HG03439 (cell line): ENCODE measurements around the gene SLC29A3.

ENCODE experiments used
- ATAC-seq: cut with Tn5 transposase; IDR thresholded peaks from one replicate; pipeline ENCODE4 v1.9.1; 2021; ENCODE audit warnings: mild to moderate bottlenecking, moderate library complexity; ENCODE audit not compliant: unreplicated experiment

Gene SLC29A3

DNA sequence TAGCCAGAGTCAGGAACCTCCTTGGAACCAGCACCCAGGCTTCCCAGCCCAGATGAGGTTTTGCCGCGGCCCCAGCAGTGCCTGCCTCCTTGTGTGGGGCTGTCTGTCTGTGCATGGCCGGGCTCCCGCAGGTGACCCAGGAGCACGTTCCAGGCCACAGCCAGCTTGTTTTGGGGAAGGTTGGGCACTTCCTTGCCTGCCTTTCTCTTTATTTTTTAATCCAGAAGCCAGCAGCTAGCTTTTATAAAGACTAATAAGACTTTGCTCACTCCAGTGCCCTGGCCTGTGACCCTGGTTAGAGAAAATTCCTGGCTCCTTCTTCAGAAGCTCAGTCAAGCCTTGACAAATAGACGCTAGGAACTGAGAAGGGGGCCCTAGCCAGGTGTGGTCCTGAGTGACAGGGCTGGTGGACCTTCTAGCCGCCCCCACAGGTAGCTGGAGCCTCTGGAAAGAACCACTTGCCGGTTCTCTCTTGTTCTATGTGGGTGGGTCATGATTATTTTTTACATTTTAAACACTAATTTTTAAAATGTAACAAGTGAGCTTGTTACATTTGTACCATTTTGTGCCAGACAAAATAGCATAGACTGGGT lies 837 bp downstream of the SLC29A3 start:
- ATAC-seq = no peak

DNA sequence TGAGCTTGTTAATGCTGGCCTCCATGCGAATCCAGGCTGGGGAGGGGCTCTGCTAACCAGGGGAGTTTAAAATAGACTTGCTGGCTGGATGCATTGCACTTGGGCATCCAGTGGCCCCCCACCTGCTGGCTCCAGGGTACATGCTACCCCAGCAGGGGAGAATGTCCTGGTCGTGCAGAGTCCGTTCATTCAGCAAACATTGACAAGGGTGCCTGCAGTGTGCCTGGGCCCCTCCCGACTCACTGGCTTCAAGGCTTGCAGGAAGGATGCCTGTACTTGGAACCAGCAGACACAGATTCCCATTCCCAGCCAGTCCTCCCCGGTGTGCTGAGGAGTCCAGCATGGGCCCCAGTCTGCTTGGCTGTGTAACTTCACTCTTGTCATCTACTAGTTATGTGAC lies 1.5 kb downstream of the SLC29A3 start:
- no peak for ATAC-seq

DNA sequence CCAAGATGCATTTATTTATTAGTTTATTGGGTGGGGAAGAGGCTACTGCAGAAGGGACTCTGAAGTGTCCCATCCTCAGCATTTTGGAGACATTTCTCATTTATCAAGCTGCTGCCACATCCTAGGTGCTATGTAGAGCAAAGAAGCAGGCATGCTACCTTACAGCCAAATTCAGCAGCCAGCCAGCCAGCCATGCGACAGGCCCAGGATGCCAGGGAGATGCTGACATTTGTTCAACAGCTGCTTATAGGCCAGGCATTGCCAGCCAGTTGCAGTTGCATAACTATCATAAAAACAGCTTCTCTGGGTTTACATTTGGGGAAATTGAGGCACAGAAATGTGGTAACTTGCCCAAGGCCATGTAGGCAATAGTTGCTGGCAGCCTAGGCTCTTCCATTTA lies 2.3 kb downstream of the SLC29A3 start:
- no peak for ATAC-seq

DNA sequence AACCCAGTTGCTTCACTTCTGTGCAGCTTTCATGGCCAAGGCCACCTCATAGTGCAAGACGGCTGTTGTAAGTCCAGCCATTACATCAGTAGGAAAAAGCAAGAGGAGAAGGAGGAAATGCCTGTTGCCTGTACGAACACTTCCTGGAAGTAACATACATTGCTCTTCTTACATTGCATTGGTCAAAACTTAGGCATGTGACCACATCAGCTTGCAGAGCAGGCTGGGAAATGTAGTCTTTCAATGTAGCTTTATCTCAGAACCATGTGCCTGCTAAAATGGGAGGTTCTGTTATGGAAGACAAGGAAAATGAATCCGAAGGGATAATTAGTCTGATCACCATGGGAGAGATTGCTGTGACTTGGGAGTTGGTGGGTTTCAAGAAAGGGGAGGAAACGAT lies 4.3 kb downstream of the SLC29A3 start:
- ATAC-seq = no peak

DNA sequence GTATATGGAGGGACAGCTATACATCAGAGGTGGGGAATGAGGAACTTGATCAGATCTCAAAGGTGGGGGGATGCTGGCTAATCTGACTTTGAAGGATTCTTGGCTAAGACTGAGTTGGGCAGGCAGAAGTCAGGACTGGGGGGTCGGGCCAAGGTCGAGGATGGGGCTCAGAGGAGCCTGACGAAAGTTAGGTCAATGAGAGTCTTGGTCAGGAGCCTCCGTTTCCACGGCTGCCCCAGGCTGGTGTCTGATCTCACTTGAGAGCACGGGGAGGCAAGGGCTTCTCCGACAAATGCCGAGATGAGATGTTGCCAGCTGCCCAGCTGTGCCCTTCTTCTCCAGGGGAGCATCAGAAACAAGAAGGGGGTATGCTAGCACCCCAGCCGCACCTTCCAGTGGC lies 5.7 kb downstream of the SLC29A3 start:
- no peak for ATAC-seq

DNA sequence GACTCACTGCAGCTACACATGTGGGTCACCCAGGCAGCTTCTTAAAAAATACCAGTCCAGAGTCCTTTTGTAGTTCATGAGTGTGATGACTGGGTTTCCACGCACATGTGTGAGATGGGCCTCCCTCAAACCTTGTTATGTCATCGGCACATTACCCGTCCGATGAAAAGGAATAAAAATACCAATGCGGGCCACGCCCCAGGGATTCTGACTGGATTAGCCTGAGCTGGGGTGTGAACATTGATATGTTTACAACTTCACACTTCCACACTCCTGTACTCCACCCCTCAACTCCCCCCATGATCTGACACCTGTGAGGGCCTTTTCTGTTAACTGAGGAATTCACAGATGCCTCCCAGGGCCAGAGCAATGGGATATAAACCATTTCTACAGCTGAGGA lies 6.2 kb downstream of the SLC29A3 start:
- ATAC-seq = no peak

DNA sequence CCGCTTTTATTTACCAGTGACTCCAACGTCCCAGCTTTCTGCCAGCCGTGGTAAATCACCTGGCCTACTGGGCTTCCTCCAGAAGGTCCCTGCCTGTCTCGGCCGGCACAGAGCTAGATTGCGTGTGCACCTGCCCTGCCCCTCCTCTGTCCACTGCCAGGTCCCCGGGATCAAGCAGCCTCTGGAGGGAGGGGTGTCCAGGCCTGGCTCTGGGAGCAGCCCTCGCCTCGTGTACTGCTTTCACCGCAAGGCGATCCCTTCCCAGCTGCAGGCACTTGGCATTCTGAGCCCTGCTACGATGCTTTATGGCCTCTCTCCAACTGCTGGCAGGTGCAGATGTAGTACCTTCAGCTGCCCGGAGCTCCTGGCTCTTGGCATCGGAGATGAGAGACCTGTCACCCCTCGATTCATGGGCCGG lies 7.4 kb downstream of the SLC29A3 start:
- no peak for ATAC-seq

DNA sequence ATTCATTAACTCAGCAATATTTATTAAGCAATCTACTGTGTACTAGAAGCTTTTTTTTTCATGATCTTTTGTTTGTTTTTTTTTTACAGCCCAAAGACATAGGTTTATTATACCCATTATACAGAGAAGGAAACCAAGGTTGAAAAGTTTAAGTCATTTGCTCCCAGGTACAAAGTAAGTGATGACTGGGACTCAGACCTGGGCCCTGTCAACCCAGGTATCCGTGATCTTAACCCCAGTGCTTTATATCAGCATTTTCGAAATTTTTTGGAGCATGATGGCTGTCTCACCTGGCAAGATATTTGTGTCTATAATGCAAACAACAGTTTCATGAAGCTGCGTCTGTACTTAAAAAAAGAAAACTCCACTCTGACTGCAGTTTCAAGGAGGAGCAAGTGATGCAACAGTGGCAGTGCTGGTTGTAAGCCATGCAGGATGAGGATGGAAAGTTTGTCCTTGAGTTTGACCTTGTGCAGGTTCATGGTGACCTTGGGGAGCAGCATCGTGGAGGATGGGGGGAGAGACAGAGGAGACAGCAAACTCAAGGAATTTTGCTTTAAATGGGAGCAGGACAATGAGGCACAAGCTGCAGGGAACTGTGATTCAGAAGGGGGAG lies 11.8 kb downstream of the SLC29A3 start:
- ATAC-seq = no peak

DNA sequence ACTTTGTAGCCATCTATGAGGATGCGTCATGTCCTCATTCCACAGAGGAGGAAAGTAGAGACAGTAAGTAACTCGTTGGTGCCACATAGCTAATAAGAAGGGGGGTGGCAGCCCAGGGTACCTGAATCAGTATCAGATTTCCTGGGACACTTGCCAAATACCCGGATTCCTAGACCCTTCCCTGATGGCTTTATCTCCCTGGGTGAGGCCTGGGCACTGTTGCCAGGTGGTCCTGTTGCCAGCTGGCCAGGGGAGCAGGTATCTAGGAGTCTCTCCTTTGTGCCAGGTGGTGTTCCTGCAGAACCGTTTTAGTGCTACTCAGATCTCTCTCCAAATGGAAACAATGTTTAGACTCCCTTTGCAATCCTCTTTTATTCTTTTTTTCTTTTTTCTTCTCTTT lies 12.7 kb downstream of the SLC29A3 start:
- ATAC-seq = no peak

DNA sequence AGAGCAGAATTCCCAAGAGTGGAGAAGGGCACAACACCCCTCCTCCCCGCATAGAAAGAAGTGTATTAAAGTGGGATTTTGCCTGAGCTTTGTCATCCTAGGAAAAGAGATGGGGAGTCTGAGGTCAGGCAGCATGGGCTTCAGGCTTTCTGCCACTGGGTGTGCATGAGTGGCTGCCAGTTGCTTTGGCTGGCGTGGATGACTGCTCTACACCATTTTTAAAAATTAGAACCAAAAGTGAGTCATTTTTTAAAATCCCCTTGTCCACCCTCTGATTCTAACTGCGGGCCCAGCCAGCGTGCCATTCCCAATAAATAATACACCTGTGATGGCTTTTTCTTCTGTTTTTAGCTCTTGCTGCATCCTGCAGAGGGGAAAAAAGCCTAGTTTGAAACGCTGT lies 13.4 kb downstream of the SLC29A3 start:
- ATAC-seq = no peak

DNA sequence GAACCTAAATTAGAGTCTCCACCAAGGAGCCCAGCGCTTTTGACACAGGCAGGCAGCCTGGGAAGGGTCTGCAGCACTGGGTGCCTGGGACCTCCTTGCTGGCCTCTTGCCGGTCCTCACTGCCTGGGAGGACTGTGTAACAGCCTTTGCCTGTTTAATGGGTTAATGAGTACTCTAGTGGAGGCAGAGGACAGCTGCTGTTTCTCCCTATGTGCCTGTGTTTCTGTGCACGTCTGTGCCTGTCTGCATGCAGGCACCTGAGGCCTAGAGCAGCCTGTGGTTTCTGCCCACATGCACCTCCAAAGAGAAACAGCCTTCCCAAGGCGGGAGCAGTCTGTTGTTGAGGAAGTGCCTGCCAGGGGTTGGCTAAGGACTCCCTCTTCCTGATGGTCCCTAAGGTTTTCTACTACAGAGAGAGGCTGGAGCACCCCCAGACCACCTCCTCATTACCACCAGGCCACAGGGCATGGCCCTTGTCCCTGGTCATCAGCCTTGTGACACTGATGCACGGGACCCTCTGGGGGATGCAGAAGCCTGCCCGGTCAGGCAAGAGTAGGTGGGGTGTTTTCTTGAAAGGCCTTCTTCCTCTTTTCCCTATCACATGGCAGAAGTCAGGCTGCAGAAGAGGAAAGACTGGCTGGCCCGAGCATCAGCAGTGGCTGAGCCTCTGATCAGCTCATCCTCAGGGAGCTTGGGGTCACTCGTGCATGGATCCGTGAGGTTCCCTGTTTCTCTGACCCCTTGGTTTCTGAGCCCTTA lies 14.2 kb downstream of the SLC29A3 start:
- no peak for ATAC-seq

DNA sequence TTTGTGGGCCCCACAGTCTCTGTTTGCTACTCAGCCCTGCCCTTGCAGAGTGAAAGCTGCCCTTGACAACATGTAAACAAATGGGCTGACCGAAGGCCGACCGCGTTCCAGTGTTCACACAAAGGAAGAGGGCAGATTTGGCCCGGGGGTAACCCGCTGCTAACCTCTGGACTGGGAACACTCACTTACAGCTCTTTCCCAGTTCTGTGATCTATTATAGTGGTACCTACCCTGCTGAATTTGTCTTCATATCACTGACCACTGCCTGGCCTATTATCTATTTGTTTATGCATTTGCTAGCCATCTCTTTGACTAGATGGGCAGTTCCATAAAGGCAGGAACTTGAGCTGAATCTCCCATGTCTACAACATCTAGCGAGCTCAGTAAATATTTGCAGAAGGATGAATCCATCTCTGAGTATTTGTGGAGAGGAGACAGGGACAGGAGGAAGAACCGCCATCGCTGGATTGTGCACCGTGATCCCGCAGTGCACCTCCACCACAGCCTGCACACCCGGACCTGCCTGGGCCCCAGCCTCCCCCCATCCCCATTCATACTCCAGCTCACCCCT lies 15.2 kb downstream of the SLC29A3 start:
- no peak for ATAC-seq

DNA sequence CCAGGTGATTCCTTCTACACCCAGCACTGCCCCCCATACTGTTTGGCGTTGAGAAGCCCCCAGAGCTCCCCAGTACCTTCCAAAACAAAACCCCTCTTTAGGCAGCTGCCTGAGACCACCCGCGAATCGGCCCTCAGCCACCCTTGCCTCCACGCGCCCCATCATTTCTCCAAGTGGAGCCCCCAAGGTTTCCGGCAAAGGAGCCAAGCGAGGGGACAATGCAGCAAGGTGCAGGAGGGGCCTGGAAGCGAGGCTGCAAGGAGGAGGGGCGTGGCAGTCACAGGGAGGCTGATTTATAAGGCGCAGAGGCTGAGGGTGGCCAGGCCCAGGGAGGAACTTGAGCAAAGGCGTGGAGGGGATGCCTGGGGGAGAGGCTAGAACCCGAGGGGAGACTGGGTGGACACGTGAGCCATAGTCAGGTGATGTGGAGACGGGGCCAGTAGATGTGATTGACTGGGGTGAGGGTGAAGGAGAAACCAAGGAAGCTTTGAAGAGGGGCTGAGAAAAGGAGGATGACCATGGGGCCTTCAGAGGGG lies 16.2 kb downstream of the SLC29A3 start:
- ATAC-seq = no peak

DNA sequence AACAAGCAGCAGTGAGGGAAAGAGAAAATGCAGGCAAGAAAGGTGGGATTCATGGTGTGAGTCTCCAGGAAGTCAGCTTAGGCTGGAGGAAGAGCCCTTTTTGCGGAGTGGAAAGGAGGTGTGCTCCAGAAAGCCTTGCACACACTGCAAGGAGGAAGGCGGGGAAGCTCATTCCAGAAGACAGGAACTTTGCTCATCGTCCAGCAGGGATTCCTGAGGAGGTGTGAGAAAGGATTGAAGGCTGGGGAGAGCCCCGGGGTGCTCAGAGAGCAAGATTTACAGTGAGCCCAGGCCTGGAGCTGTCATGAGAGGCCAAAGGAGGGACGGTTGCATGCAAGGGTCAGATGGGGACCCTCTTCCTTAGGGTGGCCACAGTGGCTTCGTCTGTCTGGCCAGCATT lies 17.6 kb downstream of the SLC29A3 start:
- no peak for ATAC-seq

DNA sequence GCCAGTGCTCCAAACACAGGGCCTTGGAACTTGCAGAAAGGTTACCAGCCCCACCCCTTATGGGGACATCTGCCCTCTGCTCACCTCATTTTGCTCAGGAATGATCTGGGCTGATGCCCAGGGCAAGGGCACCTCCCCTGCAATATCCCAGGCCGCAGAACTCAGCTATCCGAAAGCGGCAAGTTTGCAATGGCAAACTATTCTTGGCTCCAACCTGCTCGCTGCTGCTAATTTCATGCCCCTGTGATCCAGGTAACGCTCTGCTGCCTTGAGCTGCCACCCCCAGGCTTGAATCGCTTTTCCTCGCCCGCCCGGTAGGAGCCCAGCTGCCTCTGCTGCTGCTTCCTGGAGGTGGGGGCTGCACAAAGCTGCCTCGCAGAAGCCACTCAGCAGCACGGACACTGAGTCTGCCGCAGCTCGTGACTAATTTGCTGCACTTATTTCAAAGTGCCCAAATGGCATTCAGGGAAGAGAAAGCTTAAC lies 18.2 kb downstream of the SLC29A3 start:
- ATAC-seq = no peak

DNA sequence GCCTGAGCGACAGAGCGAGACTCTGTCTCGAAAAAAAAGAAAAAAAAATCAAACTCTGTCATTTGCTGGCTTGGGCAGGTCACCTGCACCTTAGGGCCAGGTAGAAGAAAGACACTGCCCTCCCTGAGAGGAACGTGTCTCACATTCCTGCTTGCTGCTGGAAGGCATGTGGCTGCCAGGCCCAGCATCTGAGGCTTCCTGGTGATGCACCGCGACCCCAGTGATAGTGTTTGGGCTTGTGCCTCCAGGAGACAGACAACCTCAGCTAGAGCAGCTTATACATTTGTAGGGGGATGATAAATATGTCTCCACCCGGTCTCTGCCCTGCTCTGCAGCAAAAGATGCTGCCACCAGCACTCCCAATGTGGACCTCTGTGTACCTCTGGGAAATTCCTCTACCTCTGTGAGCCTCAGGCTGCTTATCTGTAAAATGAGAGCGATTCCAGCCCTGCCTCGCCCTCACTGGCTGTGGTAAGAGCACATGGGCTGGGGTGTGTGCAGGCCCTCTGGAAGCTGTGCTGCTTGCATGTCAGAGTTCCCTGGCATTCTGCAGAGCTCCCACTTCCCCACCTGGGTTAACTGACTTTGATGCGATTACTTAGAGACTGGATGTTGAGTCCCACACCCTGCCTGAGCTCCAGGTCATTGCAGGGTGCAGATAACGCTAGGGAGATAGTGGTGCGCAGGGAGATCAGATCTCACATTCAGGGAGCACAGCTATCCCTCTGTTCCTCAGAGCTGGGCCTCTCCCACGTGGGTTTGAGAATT lies 19.9 kb downstream of the SLC29A3 start:
- ATAC-seq = no peak

DNA sequence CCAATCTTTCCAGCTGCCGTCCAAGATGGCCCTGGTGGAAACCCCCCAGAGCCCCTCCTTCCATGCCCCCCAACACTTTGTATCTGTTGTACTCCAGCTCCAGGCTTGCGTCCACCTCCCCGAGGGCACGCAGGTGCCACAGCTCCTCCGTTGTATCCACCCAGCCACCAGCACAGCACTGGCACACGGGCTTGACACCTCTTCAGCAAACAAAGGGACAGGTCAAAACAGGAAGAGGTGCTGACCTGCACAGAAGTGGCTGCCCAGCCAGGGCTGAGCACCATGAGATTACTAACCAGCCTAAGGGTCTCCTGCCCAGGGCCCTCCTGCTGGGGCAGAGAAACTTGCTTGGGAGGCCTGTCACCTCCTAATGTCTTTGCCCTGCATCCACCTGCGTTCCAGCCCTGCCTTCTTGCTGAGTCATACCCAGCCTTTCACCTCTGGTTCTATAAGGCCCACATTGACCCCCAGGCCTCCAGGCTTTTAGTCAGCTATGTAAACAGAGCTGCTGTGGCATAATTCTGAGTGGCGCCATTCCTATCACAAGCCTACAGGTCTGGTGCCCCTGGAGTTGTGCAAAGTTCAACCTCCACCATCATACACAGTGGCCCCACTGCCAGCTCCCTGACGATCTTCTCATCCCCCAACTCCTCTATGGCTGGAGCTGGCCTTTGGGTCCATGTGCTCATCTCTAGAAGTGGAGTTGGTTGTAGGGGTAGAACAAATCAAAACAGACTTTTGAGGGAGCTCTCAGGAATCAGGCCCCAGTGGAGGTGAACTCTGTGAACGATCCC lies 20.9 kb downstream of the SLC29A3 start:
- no peak for ATAC-seq

DNA sequence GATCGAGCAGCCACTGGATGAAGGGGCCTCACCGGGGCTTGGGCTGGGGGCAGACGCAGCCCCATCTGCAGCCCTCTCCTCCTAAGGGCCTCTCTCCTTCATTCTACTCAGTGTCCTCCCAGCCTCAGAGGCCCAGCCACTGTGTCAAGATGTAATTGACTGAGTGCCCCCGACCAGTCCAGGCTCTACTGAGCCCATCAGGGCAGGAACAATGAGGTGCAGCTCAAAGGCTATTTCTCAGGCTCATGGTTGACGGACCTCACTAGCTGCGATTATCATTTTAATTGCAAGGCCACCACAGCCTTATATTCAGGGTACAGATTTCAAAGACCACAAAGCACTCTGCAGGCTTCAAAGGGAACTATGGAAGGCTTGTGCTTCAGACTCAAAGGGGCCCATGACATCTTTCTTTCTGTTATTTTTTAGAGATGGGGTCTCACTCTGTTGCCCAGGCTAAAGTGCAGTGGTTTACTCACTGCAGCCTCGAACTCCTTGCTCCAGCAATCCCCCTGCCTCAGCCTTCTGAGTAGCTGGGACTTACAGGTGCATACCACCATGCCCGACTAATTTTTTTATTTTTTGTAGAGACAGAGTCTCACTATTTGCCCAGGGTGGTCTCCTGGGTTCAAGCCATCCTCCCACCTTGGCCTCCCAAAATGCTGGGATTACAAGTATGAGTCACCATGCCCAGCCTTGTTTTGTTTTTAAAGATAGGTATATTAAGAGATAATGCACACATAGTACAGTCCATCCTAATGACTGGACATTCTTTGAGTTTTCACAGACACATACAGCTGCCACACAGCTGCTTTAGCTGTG lies 23.7 kb downstream of the SLC29A3 start:
- ATAC-seq = no peak

DNA sequence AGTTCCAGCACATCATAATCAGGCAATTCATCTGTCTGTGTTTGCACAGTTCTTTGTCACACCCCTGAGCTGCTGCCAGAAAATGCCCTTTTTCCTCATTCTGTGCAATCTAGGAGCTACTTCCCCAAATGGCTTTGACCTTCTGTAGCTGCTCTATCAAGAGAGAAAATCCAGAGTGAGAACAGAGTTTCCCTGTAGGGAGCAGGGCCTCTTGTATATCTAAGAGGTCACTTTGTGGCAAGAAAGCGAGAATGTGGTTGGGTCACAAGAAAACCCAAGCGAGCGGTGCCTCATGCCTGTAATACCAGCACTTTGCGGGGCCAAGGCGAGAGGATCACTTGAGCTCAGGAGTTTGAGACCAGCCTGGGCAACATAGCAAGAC lies 24.3 kb downstream of the SLC29A3 start:
- ATAC-seq = no peak
